Measurements from ENCODE around the gene NFATC1.
A peak's percentile ranks its signal among the peaks of the same experiment; 100 is the strongest.
"Not testable (repeated sequence)": the region's sequence is repeated elsewhere in the genome, so short reads cannot be mapped to it uniquely, and the experiment has no call there.

NFATC1 gene

GRCh38 chr18:79375441-79376154, 20.1 kb upstream of the NFATC1 start:
- DNase-seq: no peak

- not testable (repeated sequence) for DNase-seq
Observed at GRCh38 chr18:79376661-79377060, 19.1 kb upstream of the NFATC1 start.

GRCh38 chr18:79377187-79377891, 18.4 kb upstream of the NFATC1 start:
- DNase-seq: no peak

- peak; percentile 91 for DNase-seq
Observed at GRCh38 chr18:79378536-79379250, 17.0 kb upstream of the NFATC1 start.

GRCh38 chr18:79379251-79379905, 16.4 kb upstream of the NFATC1 start:
- no peak for DNase-seq

- no peak for DNase-seq
Observed at GRCh38 chr18:79379931-79380815, 15.6 kb upstream of the NFATC1 start.

GRCh38 chr18:79380816-79381806, 14.6 kb upstream of the NFATC1 start:
- DNase-seq: peak; percentile 82

GRCh38 chr18:79381811-79382311, 13.9 kb upstream of the NFATC1 start:
- no peak for DNase-seq

- peak; percentile 19 for DNase-seq
Observed at GRCh38 chr18:79382681-79383387, 12.9 kb upstream of the NFATC1 start.

- no peak for DNase-seq
Observed at GRCh38 chr18:79383388-79384056, 12.2 kb upstream of the NFATC1 start.

- DNase-seq: peak; percentile 33
Observed at GRCh38 chr18:79384151-79384807, 11.5 kb upstream of the NFATC1 start.

- DNase-seq: peak; percentile 27
Observed at GRCh38 chr18:79384834-79385233, 10.9 kb upstream of the NFATC1 start.

GRCh38 chr18:79385326-79385707, 10.4 kb upstream of the NFATC1 start:
- DNase-seq: no peak

GRCh38 chr18:79385708-79386341, 9.9 kb upstream of the NFATC1 start:
- peak; percentile 43 for DNase-seq

- DNase-seq: peak; percentile 16
Observed at GRCh38 chr18:79386547-79386946, 9.2 kb upstream of the NFATC1 start.

- no peak for DNase-seq
Observed at GRCh38 chr18:79387214-79387613, 8.5 kb upstream of the NFATC1 start.

- DNase-seq: no peak
Observed at GRCh38 chr18:79387615-79388014, 8.1 kb upstream of the NFATC1 start.

GRCh38 chr18:79388043-79388442, 7.7 kb upstream of the NFATC1 start:
- DNase-seq: peak; percentile 19

Measured in right hindlimb (tissue), 1 donor.